GM23248 (cell line): ENCODE results near the gene PLAGL2. TPM values are rescaled to one million over a fixed set of nuclear protein-coding genes. Genes with fewer than 3 reads are reported as not detected.

ENCODE experiments used
- DNase-seq: peaks from one replicate; pipeline ENCODE4 v3.0.0-alpha.2; 2015
- H2AFZ ChIP-seq: fragments of 200-600 bp; sonication (generic); 2 replicates; pipeline ENCODE4 v1.6.1; 2016; ENCODE audit warnings: antibody characterized with exemption
- H3F3A ChIP-seq: fragments of 200-600 bp; sonication (generic); 2 replicates; pipeline ENCODE4 v1.6.1; 2016; ENCODE audit warnings: mild to moderate bottlenecking, antibody characterized with exemption, mixed run types; ENCODE audit not compliant: insufficient read depth
- H3K27ac ChIP-seq: fragments of 200-600 bp; sonication (generic); 2 replicates; pipeline ENCODE4 v1.5.1; 2016; ENCODE audit warnings: mild to moderate bottlenecking
- H3K27me3 ChIP-seq: fragments of 200-600 bp; sonication (generic); replicated peaks from 2 replicates; pipeline ENCODE4 v1.6.1; 2016; ENCODE audit warnings: mild to moderate bottlenecking; ENCODE audit not compliant: insufficient read depth
- H3K36me3 ChIP-seq: fragments of 200-600 bp; sonication (generic); 2 replicates; pipeline ENCODE4 v1.6.1; 2016; ENCODE audit warnings: low read depth, mild to moderate bottlenecking
- H3K4me1 ChIP-seq: fragments of 200-600 bp; sonication (generic); 2 replicates; pipeline ENCODE4 v1.6.1; 2016; ENCODE audit warnings: mild to moderate bottlenecking; ENCODE audit not compliant: insufficient read depth
- H3K4me2 ChIP-seq: fragments of 200-600 bp; sonication (generic); one replicate; pipeline ENCODE4 v1.6.1; 2016; ENCODE audit warnings: mild to moderate bottlenecking; ENCODE audit not compliant: unreplicated experiment
- H3K4me3 ChIP-seq: fragments of 200-600 bp; sonication (generic); 2 replicates; pipeline ENCODE4 v1.5.1; 2016; ENCODE audit warnings: mild to moderate bottlenecking
- H3K79me2 ChIP-seq: fragments of 200-600 bp; sonication (generic); 2 replicates; pipeline ENCODE4 v1.6.1; 2016; ENCODE audit warnings: mild to moderate bottlenecking; ENCODE audit not compliant: insufficient read depth
- H3K9ac ChIP-seq: fragments of 200-600 bp; sonication (generic); 2 replicates; pipeline ENCODE4 v1.6.1; 2016; ENCODE audit warnings: mild to moderate bottlenecking
- H3K9me2 ChIP-seq: fragments of 200-600 bp; sonication (generic); 2 replicates; pipeline ENCODE4 v1.6.1; 2016; ENCODE audit warnings: mixed run types, mild to moderate bottlenecking, moderate library complexity; ENCODE audit not compliant: insufficient read depth
- H3K9me3 ChIP-seq: fragments of 200-600 bp; sonication (generic); one replicate; pipeline ENCODE4 v1.6.1; 2017; ENCODE audit warnings: low read depth
- H4K20me1 ChIP-seq: fragments of 200-600 bp; sonication (generic); 2 replicates; pipeline ENCODE4 v1.6.0; 2016; ENCODE audit not compliant: insufficient read depth
- EZH2 ChIP-seq: fragments of 200-600 bp; sonication (generic); IDR thresholded peaks from 2 replicates; pipeline ENCODE4 v1.6.1; 2018; ENCODE audit warnings: antibody characterized with exemption, mild to moderate bottlenecking; ENCODE audit not compliant: insufficient read depth, poor library complexity, severe bottlenecking
- EZH2phosphoT487 ChIP-seq: fragments of 200-600 bp; sonication (generic); IDR thresholded peaks from 2 replicates; pipeline ENCODE4 v1.6.1; 2018; ENCODE audit warnings: antibody characterized with exemption, moderate library complexity, mild to moderate bottlenecking, low read depth; ENCODE audit not compliant: insufficient read depth
- WGBS, 2 experiments: methylation state at CpG; one replicate each; pipeline ENCODE4 v1.1.6; 2015 to 2017; ENCODE audit warnings: low lambda C conversion rate in 2 of 2, low coverage in 1 of 2; ENCODE audit errors: missing lambda C conversion rate in 2 of 2; 5-methylcytosine and 5-hydroxymethylcytosine counted together
- in situ Hi-C: fragments of 300-500 bp; cut with MboI; formaldehyde crosslinking; loops from 2 replicates; pipeline ENCODE4 v1.15.0; 2020
- polyA plus RNA-seq: library from polyadenylated mRNA; unstranded; fragments of >200 nt; fragmentation: Nextera tagmentation; extraction: Ambion mirVana; gene quantifications from 2 replicates; pipeline ENCODE4 v1.2.1, GENCODE V29; 2016
- total RNA-seq: library from RNA; depleted of rRNA; stranded (reverse); fragments of >200 nt; shearing (Covaris generic); gene quantifications from 2 replicates; pipeline ENCODE4 v1.2.3, GENCODE V29; 2014

The PLAGL2 gene
- total and polyA plus RNA-seq, 2 experiments from 2014 or later = 2.1 to 4.1 TPM

GRCh38 chr20:32218156-32218900, 10.8 kb upstream of the PLAGL2 start:
- WGBS, 2 experiments = 95 to 98% methylated on average over 5 of the region's 5 CpGs

GRCh38 chr20:32216179-32217142, 8.9 kb upstream of the PLAGL2 start:
- WGBS, 2 experiments = 97 to 98% methylated on average over 13 of the region's 13 CpGs
- no peak for TF ChIP-seq EZH2
- H3K4me2 ChIP-seq = no peak overlapping the region
- H3K27ac ChIP-seq = no peak overlapping the region
- DNase-seq = no peak
- in situ Hi-C loops = no loop called here
- H3K79me2 ChIP-seq = peaks cover 22% of the 10 kb centered on the region
- H3K4me1 ChIP-seq = no peaks in the 10 kb centered on the region
- no peaks in the 10 kb centered on the region for H3K9me2 ChIP-seq
- no peaks in the 10 kb centered on the region for H3K9me3 ChIP-seq
- H3K36me3 ChIP-seq = peaks cover 22% of the 10 kb centered on the region; the same call in 1 of the 2 replicates
- H2AFZ ChIP-seq = no peak overlapping the region
- no peaks in the 10 kb centered on the region for H3F3A ChIP-seq
- H4K20me1 ChIP-seq = no peaks in the 10 kb centered on the region
- H3K27me3 ChIP-seq = no peaks in the 10 kb centered on the region
- H3K9ac ChIP-seq = no peak overlapping the region
- H3K4me3 ChIP-seq = no peak overlapping the region

More at GRCh38 chr20:32218156-32218900, 10.8 kb upstream of the PLAGL2 start:
- H4K20me1 ChIP-seq = no peaks in the 10 kb centered on the region
- no peaks in the 10 kb centered on the region for H3K9me2 ChIP-seq
- H3K4me1 ChIP-seq = no peaks in the 10 kb centered on the region
- H3K9me3 ChIP-seq = no peaks in the 10 kb centered on the region
- TF ChIP-seq EZH2 (no peak), EZH2phosphoT487 (no peak)
- H3K79me2 ChIP-seq = peaks cover 4% of the 10 kb centered on the region; the same call in 1 of the 2 replicates
- H3K27me3 ChIP-seq = no peaks in the 10 kb centered on the region
- H2AFZ ChIP-seq = no peak overlapping the region
- H3K4me2 ChIP-seq = no peak overlapping the region
- no peaks in the 10 kb centered on the region for H3F3A ChIP-seq
- in situ Hi-C loops = no loop called here
- H3K27ac ChIP-seq = no peak overlapping the region
- no peak for DNase-seq
- no peak overlapping the region for H3K4me3 ChIP-seq
- H3K36me3 ChIP-seq = peaks cover 23% of the 10 kb centered on the region; the same call in 1 of the 2 replicates
- H3K9ac ChIP-seq = no peak overlapping the region

- Histone ChIP-seq H3K9ac (no peak overlapping the region), H3K4me1 (no peaks in the 10 kb centered on the region), H3K9me3 (no peaks in the 10 kb centered on the region), H3K27me3 (no peaks in the 10 kb centered on the region), H3K9me2 (no peaks in the 10 kb centered on the region), H3K36me3 (peaks cover 22% of the 10 kb centered on the region; the same call in 1 of the 2 replicates), H3K4me3 (no peak overlapping the region), H3F3A (no peaks in the 10 kb centered on the region), H3K4me2 (no peak overlapping the region), H3K27ac (no peak overlapping the region), H2AFZ (no peak overlapping the region), H3K79me2 (peaks cover 22% of the 10 kb centered on the region), H4K20me1 (no peaks in the 10 kb centered on the region)
- DNase-seq = no peak
- in situ Hi-C loops = no loop called here
- no peak for TF ChIP-seq EZH2
- no peak for TF ChIP-seq EZH2phosphoT487
- WGBS, 2 experiments = 81 to 83% methylated on average over 3 of the region's 3 CpGs
Measured at GRCh38 chr20:32215729-32216128, 8.2 kb upstream of the PLAGL2 start.

- TF ChIP-seq EZH2phosphoT487 = no peak
- TF ChIP-seq EZH2 = no peak
- H3F3A ChIP-seq = no peaks in the 10 kb centered on the region
- H3K9me2 ChIP-seq = no peaks in the 10 kb centered on the region
- no peaks in the 10 kb centered on the region for H3K27me3 ChIP-seq
- no peak overlapping the region for H3K27ac ChIP-seq
- WGBS, 2 experiments = 94 to 95% methylated on average over 8 of the region's 8 CpGs
- H3K4me3 ChIP-seq = no peak overlapping the region
- DNase-seq = no peak
- H3K9me3 ChIP-seq = no peaks in the 10 kb centered on the region
- H3K36me3 ChIP-seq = peaks cover 22% of the 10 kb centered on the region; the same call in 1 of the 2 replicates
- in situ Hi-C loops = no loop called here
- H3K9ac ChIP-seq = no peak overlapping the region
- H2AFZ ChIP-seq = no peak overlapping the region
- H4K20me1 ChIP-seq = no peaks in the 10 kb centered on the region
- H3K79me2 ChIP-seq = peaks cover 26% of the 10 kb centered on the region
- H3K4me2 ChIP-seq = no peak overlapping the region
- no peaks in the 10 kb centered on the region for H3K4me1 ChIP-seq
Measured at GRCh38 chr20:32215147-32215546, 7.6 kb upstream of the PLAGL2 start.
